NCI-H748 (cell line): ENCODE measurements around the gene B3GNT5.

ENCODE experiments used
- DNase-seq: peaks from one replicate; lab custom pipeline; 2025; ENCODE audit not compliant: unreplicated experiment; lab: John Stamatoyannopoulos, UW

The B3GNT5 gene

DNA sequence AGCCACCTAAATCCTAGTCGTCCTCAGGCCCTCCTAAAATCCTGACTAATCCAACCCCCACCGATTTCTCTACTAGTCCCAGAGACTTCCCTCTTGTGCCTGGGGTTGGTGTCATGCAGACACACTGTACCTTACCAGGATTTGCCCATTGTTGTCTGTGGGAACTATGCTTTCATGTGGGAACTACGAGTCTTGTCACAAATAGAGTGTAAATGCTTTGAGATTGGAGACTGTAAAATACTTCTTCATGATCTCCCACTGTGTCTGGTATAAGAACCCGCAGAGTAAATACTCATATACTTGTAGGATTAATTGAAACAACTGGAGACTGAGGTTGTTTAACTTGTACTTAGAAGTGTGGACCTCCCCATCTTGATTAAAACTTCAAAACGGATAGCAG lies 11.2 kb downstream of the B3GNT5 start:
- no peak for DNase-seq

DNA sequence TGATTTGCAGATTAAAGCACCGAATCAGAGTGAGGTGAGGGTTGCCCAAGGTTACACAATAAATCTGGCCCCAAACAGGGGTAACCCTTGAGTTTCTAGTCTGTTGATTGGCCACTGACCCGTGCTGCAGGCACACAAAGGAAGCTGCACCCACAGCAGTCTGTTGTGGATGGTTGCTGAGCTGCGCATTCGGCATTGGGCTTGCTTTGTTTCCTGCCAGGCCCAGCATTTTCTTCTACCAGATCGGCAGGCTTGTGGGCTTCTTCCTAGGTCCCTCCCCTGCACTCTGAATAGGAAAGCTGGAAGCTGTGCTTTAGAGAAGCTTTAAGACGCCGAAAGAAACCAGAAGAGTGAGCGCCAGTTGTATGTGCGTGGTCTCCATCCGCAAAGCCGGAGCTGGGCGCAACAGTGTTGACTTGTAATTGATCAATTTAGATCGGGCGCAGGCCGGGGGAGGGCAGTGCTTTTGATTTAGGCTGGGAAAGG lies 12.1 kb downstream of the B3GNT5 start:
- peak; percentile 80 for DNase-seq

DNA sequence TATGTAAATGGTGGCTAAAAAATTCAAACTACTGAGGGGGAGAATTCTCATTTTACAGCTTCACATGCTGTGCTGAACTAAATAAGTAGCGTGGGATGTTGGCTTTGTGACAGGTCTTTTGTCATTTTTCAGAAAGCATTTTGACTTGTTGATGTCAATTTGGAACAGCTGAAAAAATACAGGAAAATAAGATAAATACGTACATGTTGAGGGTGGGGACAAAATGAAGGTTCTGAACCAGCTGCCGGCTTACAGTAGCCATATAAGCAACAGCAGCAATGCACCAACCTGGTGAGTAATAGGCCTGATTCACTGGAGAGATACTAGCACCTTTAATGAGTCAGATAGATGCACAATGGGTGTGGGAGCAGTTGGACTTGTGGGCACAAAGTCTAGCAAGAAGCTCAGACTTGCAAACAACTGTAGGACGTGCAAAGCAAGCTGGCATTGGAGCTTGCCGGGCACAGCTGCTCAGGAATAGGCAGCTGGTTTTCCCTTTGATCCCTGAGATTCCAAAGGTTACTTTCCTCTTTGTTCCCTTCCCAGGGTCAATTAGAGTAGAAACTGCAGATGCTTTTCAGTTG lies 12.9 kb downstream of the B3GNT5 start:
- DNase-seq: peak; percentile 56

DNA sequence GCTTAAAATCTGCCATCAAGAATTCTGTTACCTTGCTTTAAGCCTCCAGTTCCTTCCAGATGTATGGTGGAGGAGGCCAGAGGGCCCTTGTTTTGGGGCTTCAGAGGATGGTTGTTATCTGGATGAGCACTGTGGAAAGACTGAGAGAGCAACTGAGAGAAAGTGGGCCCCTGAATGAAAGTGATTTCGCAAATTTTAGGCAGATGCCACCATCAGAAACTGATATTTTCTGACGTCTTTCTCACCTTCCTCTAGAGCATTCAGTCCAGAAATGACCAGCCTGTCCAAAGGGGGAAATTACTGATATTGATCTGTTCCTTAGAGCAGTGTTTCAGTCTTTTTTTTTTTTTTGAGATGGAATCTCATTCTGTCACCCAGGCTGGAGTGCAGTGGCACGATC lies 13.4 kb downstream of the B3GNT5 start:
- DNase-seq: no peak

DNA sequence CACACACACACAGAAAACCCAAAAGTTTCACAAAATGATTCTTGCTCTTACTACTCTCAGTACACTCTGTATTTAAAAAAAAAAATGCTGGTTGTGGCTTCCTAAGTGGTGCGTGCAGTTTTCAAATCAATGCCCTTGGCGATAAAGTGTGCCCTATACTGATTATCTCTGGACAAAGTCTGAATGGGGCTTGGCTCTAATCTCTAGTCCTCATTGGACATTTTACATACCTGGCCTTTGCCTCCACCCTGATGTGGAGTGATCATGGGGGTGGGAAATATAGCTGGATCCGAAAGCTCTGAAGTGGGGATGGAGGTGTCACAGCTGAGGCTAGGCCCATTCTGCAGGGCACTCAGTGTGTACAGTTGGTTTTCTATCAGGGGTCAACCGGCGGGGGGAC lies 14.1 kb downstream of the B3GNT5 start:
- DNase-seq: no peak

DNA sequence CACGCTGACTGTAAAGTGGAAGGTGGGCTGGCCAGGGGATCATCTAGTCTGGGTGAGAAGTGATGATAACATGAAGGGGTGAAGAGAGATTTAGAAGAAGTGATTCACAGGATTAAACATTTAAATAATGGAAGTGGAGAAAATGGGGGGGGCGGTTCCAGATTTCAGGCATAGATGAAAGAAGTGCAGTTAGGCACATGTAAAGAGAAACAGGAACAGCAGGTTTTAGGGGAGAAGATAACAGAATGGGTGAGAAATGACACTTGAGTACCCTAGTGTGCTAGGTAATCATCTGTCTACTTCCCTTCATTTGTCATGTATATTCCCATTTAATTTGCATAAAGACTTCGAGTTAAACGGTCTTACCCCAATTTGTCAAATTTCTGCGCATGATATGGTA lies 15.3 kb downstream of the B3GNT5 start:
- peak; percentile 10 for DNase-seq

DNA sequence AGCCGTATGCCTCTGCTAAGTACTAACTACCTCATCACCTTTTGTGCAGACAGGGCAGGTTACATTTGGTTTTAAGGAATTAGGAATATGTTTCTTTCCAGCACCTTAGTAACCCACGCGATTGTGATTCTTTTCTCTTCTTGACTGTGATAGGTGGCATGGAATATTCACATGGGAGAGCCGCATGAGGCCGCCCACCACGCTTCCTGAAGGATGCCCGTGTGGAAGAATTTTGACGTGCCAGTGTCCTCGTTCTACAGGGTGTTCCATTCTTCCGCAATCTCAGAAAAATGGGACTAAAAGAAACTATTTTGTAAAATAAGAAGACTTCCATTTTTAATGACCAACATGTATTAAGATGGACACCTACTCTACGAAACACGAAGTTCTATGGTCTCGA lies 16.3 kb downstream of the B3GNT5 start:
- no peak for DNase-seq

DNA sequence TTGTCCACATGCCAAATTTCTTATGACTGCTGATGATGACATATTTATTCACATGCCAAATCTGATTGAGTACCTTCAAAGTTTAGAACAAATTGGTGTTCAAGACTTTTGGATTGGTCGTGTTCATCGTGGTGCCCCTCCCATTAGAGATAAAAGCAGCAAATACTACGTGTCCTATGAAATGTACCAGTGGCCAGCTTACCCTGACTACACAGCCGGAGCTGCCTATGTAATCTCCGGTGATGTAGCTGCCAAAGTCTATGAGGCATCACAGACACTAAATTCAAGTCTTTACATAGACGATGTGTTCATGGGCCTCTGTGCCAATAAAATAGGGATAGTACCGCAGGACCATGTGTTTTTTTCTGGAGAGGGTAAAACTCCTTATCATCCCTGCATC lies 17.3 kb downstream of the B3GNT5 start:
- DNase-seq: no peak

DNA sequence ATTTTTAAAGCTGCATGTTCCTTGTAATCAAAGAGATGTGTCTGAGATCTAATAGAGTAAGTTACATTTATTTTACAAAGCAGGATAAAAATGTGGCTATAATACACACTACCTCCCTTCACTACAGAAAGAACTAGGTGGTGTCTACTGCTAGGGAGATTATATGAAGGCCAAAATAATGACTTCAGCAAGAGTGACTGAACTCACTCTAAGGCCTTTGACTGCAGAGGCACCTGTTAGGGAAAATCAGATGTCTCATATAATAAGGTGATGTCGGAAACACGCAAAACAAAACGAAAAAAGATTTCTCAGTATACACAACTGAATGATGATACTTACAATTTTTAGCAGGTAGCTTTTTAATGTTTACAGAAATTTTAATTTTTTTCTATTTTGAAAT lies 19.1 kb downstream of the B3GNT5 start:
- DNase-seq: no peak

DNA sequence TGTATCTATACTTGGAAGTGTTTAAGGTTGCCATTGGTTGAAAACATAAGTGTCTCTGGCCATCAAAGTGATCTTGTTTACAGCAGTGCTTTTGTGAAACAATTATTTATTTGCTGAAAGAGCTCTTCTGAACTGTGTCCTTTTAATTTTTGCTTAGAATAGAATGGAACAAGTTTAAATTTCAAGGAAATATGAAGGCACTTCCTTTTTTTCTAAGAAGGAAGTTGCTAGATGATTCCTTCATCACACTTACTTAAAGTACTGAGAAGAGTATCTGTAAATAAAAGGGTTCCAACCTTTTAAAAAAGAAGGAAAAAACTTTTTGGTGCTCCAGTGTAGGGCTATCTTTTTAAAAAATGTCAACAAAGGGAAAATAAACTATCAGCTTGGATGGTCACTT lies 19.7 kb downstream of the B3GNT5 start:
- DNase-seq: no peak

DNA sequence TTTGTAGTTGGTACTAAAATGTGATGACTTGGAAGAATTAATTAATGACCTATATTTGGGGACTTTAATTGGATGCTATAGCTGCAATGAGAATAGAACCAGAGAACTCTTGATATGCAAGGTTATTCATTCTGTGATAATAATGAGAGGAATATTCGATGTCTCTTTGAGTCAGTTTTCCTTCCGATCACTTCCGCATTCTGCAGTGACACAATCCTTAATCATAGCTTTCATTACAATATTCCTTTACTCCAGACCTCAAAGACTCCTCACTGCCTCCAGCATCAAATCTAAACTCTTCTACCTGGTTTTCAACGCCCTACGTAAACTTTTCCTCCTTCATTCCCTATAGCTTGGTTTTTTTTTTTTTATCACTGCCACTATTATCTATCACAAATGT lies 21.6 kb downstream of the B3GNT5 start:
- no peak for DNase-seq

DNA sequence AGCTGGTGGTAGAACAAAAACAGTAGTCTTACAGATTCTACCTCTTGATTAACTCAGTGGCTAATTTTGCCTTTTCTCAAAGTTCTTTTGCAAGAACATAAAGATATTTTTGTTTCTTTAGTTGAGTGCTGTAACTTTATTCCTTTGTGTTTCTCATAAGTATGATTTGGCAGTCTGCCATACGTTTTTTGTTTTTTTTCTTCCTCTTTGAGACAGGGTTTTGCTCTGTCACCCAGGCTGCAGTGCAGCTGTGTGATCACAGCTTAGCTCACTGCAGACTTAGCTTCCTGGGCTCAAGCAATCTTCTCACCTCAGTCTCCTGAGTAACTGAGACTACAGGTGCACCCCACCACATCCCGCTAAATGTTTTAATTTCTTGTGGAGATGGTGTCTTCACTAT lies 22.4 kb downstream of the B3GNT5 start:
- DNase-seq: no peak

DNA sequence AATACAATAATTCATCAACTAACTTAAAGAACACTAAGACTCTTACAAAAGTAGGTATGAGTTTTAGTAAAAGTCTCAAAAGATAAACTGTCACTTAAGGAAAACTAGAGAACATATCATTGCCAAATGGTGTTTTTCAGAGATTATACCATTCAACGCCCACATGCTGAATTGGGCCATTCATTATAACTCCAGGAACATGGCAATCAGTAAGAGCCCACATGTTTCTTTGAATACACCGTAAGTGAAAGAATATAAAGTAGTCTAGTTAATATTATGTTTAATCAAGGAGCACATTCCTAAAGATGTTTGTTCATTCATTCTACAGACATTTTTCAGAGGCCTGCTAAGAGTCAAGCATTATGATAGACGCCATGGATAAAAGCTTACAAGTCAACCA lies 22.9 kb downstream of the B3GNT5 start:
- no peak for DNase-seq

DNA sequence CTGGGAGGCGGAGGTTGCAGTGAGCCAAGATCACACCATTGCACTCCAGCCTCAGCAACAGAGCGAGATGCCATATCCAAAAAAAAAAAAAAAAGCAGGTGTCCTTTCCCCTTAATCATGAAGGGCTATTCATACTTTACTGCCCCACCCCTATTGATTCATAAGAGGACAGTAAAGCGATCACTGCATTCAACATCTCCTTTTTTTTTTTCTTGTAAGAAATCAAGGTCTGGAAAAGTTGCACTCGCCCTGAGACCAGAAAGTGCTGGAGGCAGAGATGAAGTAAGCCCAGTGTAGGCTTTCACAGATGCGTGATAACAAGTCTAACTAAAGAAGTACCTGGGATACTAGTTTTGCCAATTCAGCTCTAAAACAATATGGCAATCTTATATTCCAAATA lies 24.2 kb downstream of the B3GNT5 start:
- no peak for DNase-seq

DNA sequence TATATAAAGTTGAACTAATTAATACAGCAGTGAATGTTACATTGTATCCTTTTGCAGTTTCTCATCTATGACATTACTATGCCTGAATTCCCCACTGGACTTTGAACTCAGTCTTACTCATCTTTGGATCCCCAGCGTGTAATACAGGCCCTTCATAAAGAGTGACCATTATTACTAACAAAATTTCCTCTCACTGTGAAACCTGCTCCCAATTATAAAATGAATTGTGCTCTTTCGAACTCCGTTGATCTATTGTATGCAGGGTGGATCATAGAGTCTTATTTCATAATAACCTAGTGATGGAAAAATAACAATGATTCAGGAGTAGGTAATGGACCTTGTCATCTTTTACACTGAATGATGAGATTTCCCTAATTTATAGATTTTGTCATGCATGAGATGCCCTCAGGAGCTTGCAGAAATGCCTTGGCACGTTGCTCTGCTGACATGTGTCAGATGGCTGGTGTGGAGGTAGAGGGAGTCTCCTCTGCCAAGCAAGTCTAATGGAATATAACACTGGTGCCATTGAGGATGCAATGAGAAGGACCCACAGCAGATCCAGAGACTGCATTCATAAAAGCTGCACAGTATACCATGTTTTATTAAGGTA lies 25.5 kb downstream of the B3GNT5 start:
- DNase-seq: no peak

DNA sequence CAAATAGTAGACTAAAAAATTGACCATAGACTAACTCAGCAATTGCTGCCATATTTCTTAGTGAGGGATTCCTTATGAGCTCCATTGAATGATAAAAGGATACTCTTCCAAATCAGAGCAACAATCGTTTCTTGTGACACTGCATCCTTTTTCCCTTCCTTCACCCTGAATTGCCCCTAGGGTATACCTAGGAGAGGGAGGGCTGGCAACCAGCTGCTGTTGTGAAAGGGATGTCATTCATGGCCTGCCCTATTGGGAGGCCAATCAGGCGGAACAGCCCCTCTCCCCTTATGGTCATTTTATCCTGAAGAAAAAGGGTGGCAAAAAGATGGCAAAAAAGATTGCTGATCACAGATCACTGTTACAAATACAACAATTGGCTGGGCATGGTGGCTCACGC lies 26.3 kb downstream of the B3GNT5 start:
- DNase-seq: no peak

DNA sequence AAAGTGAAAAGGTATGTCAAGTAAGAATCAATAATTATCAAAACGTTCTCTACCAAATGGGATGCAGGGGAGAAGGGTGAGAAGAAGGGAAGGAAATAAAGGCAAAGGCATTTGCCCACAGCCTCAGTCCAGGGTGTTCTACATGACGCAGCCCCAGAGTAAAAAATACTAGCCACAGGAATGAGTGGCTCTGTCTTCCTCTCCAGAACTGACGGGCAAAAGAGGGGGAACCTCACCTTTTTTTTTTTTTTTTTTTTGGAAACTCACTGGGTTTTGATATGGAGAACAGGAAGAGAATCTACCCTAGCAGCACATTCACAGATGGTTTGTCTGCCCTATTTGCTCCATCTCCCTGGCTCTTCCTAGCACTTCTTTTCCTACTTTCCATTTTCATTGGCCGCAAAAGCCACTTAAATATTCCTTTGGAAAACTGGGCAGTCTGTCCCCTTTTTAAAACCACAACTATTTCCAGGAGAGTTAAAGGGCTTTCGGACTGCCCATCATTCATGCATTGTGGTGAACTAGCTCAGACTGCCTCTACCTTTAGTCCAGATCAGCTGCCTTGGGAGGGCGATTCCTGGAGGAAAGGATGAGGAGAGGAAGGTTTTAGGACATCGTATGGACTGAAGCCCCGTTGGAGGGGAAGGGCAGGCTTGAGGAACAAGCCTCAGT lies 28.2 kb downstream of the B3GNT5 start:
- DNase-seq: no peak

DNA sequence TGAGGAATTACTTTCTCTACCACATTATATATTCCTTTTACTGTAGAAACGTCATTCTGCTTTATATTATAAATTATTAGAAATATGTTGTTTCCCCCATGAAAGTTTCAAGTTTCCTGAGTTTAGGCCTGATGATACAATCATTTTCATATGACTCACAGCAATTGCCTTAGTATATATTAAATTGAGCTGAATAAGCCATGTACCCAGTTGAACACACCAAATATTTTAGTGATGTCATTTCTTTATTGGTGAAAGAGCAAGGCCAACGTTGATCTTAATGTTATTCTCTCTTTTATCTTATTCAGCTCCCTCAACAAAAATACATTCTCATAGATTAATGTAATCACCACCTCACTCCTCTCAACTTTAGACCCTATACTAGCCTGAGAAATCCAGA lies 30.8 kb downstream of the B3GNT5 start:
- DNase-seq: no peak

DNA sequence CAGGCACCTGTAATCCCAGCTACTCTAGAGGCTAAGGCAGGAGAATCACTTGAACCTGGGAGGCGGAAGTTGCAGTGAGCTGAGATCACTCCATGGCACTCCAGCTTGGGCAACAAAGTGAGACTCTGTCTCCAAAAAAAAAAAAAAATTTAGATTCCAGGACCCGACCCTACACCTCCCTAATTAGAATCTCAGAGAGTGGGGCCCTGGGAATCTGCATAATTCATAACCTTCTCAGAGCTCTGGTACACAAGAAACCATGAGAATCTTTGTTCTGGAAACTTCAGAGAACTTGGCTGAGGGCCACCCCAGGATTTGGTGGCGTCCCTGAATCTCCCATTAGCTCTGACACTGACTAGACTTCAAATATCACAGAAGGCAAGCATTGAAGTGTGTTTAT lies 31.5 kb downstream of the B3GNT5 start:
- no peak for DNase-seq

DNA sequence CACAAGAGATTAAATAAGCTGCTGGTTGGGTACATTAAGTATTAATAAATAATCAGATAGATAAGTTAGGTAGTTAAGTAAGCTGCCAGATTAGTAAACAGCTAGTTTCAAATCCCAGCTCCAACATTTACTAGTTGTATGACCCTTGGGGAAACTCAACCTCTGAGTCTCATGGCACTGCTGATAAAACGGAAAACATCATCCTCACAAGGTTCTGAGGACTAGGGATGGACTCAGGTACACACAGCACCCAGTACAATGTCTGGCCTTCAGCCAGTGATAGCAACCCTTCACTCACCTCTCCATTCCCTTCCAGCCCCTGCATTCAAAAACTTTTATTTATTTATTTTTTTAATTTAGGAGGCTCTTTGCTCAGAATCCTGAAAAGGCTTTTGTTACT lies 32.3 kb downstream of the B3GNT5 start:
- DNase-seq: no peak

DNA sequence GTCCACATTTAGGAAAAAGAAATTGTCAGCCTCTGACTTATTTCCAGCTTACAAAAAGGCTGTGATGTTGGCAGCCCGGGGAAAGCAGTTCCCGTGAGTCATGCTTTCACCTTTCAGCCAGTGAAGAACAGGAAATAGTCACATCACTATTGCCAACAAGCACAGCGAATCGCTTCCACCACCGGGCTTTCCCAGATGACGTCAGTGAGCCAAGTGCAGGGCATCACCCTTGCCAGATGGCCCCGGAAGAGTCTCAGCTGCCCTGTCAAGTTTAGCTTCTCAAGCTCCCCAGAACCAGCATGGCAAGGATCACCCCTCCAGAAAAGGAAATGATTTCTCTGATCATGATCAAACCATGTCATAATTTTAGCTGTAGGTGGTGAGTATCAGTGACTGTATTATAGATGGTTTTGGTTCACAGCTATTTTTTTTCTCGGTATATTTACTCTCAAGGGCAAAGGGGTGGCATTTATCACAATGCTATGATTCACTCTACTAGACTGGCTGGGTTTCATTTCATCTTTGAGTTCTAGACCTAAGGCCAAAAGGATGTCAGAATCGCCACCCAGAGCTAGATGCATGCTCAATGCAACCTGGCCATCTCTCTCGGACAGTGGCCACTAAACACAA lies 32.9 kb downstream of the B3GNT5 start:
- DNase-seq: peak; percentile 69

DNA sequence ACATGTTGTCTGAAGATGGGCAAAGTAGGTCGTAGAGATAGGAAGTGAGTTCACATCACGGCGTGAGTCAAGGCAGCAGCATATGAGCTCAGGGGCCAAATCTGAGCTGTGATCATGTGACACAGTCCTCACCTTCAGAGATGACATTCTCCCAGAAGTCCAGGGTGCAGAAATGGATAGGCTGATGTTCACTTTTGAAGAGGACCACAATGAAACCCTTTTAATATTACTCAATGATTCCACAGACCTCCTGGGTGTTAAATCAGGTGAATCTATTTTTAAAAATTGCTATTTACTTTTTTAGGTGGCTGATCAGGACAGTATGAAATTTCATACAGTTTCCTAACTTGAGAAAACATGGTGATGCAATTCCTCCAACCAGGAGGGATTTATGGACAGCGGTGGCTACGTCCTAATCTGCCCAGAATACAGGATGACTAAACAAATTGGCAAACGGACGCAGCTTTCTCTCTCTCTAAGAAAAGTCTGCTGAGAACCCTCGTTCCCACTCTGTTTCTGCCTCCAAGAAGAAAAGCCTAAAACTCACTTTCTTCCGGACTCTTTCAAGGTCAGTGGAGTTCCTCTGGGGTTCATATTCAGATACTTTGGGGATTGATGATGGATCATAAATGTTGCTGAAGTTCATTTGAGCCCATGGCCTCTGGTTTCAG lies 34.4 kb downstream of the B3GNT5 start:
- DNase-seq: no peak
